AG04449 (cell line): Measurements from ENCODE around the gene KIF27.

Experiments used
- CTCF ChIA-PET: fragments of 350-600 bp; formaldehyde crosslinking; extraction: SDS; loops from one replicate; lab custom pipeline; 2021; ENCODE audit warnings: antibody characterized with exemption; lab: Yijun Ruan, JAX
- POLR2A ChIA-PET: fragments of 400-600, 350-600 bp; formaldehyde crosslinking; extraction: SDS; loops from one replicate; lab custom pipeline; 2020; ENCODE audit warnings: antibody characterized with exemption, inconsistent platforms; lab: Yijun Ruan, JAX
- DNase-seq: peaks from one replicate; pipeline ENCODE4 v3.0.0-alpha.2; 2010; ENCODE audit warnings: low read depth, low spot score
- H3K4me3 ChIP-seq: 2 replicates; pipeline ENCODE4 v1.5.1; 2011; ENCODE audit warnings: low read depth, mild to moderate bottlenecking, control low read depth, low read length
- TF ChIP-seq, protein P1 (sequence below): IDR thresholded peaks from one replicate; pipeline ENCODE4 v1.5.1; 2011; ENCODE audit warnings: mild to moderate bottlenecking, moderate library complexity, low read length, control low read depth, inconsistent platforms; ENCODE audit not compliant: insufficient read depth; ENCODE audit errors: missing control alignments

Gene KIF27

DNA sequence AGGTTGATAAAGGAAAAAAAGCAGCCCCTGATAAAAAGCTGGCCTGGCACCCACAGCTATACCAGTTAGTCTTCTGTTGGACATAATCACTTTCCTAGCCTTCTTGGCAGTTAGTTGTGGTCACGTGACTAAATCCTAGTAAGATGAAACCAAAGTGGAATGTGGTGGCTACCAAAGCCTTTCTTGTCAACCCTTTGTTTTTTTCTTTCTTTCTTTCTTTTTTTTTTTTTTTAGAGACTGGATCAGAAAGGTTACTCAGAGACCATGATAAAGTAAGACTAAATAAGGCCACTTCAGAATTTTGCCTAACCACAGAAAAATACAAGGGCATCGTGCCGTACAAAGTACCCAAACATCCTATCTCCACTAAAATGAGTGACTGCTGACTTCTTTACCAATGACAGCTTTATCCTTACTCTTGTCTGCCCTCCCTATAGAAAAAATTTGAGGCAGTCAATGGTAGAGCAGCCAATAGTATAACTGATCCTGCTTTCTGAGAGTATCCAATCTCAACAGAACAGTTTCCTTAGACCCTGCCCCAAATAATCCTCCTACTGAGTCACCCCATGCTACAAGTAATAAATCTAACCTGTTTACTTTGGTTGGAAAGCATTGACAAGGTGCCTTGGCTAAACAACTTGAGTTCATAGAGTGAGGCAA is 14.2 kb upstream of the KIF27 start:
- DNase-seq = no peak
- CTCF ChIA-PET = interaction anchor here (0.9 to 6.0 kb wide), 12 partner anchors 9 to 379 kb away, joined by 3 to 106 read pairs (median 4); partner anchors contain the start of gene KIF27
- TF ChIP-seq, protein P1, sequence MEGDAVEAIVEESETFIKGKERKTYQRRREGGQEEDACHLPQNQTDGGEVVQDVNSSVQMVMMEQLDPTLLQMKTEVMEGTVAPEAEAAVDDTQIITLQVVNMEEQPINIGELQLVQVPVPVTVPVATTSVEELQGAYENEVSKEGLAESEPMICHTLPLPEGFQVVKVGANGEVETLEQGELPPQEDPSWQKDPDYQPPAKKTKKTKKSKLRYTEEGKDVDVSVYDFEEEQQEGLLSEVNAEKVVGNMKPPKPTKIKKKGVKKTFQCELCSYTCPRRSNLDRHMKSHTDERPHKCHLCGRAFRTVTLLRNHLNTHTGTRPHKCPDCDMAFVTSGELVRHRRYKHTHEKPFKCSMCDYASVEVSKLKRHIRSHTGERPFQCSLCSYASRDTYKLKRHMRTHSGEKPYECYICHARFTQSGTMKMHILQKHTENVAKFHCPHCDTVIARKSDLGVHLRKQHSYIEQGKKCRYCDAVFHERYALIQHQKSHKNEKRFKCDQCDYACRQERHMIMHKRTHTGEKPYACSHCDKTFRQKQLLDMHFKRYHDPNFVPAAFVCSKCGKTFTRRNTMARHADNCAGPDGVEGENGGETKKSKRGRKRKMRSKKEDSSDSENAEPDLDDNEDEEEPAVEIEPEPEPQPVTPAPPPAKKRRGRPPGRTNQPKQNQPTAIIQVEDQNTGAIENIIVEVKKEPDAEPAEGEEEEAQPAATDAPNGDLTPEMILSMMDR = no peak
- POLR2A ChIA-PET = no interaction called here
- H3K4me3 ChIP-seq = no peak overlapping the region

- DNase-seq = no peak
- ChIA-PET POLR2A (no interaction called here), CTCF (interaction anchor here (0.9 to 6.0 kb wide), 11 partner anchors 10 to 380 kb away, joined by 3 to 106 read pairs (median 4); partner anchors contain the start of gene KIF27)
- TF ChIP-seq, protein P1 = no peak
- H3K4me3 ChIP-seq = no peak overlapping the region
Measured at GRCh38 chr9:83934569-83935275, 13.5 kb upstream of the KIF27 start.

DNA sequence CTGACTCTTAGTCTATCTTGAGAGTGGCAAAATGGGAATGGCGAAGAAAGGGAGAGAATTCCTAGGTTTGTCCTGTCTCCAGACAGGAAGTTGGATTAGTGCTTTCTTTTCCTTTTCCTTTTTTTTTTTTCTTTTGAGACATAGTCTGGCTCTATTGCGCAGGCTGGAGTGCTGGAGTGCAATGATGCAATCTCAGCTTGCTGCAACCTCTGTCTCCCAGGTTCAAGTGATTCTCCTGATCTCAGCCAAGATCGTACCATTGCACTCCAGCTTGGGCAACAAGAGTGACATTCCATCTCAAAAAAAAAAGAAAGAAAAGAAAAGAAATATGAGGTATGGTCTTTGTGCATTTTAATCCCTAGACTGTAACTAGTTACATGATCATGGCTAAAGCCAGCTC is 12.6 kb upstream of the KIF27 start:
- TF ChIP-seq, protein P1 = no peak
- ChIA-PET CTCF (interaction anchor here (0.7 to 6.0 kb wide), 3 partner anchors 12 to 381 kb away, joined by 4 to 106 read pairs (median 16); partner anchors contain the start of gene KIF27), POLR2A (no interaction called here)
- no peak for DNase-seq
- no peak overlapping the region for H3K4me3 ChIP-seq

DNA sequence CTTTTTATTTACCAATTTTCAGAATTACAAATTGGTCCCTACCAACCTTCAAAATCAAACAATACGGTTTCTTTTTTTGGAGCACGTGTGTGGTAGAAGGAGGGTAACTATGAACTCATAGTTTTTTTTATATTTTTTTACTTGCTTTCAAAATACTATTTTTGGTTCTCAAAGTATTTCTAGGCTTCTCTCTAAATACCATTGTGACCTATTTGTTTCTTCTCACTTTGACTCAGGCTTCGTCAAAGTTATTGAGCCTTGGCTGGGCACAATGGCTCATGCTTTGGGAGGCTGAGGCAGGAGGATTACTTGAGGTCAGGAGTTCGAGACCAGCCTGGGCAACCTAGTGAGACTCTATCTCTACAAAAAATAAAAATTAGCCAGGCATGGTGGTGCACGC is 11.6 kb upstream of the KIF27 start:
- TF ChIP-seq, protein P1 = no peak
- no peak for DNase-seq
- no peak overlapping the region for H3K4me3 ChIP-seq
- ChIA-PET CTCF (interaction anchor here (0.7 to 6.0 kb wide), 3 partner anchors 12 to 328 kb away, joined by 3 to 106 read pairs (median 3); no protein-coding TSS in a partner anchor), POLR2A (no interaction called here)

DNA sequence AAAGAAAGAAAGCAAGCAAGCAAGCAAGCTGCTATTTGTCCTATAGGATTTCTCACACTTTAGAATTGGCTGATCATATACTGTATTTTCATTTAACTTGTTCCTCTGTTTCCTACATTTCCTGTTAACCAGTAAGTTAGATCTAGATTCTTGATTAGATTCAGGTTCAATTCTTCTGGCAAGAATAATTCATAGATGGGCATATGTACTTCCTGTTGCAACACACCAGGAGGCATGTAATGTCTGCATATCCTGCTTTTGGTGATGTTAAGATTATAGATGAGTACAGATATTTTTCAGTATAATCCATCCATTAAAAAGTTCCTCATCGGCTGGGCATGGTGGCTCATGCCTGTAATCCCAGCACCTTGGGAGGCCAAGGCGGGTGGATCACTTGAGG is 10.8 kb upstream of the KIF27 start:
- TF ChIP-seq, protein P1 = no peak
- CTCF ChIA-PET = interaction anchor here (1.4 to 6.0 kb wide), 2 partner anchors 11 to 329 kb away, joined by 3 to 106 read pairs; no protein-coding TSS in a partner anchor
- no peak for DNase-seq
- no peak overlapping the region for H3K4me3 ChIP-seq
- POLR2A ChIA-PET = no interaction called here

DNA sequence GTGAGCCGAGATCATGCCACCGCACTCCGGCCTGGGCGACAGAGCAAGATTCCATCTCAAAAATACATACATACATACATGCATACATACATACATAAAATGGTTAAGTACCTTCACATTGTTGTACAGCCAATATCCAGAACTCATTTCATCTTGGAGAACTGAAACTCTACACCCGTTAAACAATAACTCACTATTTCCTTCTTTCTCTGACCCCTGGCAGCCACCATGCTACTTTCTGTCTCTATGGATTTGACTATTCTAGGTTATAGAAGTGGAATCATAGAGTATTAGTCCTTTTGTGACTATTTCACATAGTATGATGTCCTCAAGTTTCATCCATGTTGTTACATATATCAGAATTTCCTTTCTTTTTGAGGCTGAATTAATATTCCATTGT is 9.6 kb upstream of the KIF27 start:
- CTCF ChIA-PET = interaction anchor here (0.9 to 1.1 kb wide), 2 partner anchors 384 to 385 kb away, joined by 3 read pairs; no protein-coding TSS in a partner anchor
- no peak overlapping the region for H3K4me3 ChIP-seq
- no peak for DNase-seq
- POLR2A ChIA-PET = no interaction called here
- TF ChIP-seq, protein P1 = no peak
